AG04449 (cell line): ENCODE data around the gene GALNT18.

ENCODE experiments used
- CTCF ChIA-PET: fragments of 350-600 bp; formaldehyde crosslinking; extraction: SDS; loops from one replicate; lab custom pipeline; 2021; ENCODE audit warnings: antibody characterized with exemption; lab: Yijun Ruan, JAX
- POLR2A ChIA-PET: fragments of 400-600, 350-600 bp; formaldehyde crosslinking; extraction: SDS; loops from one replicate; lab custom pipeline; 2020; ENCODE audit warnings: antibody characterized with exemption, inconsistent platforms; lab: Yijun Ruan, JAX
- DNase-seq: peaks from one replicate; pipeline ENCODE4 v3.0.0-alpha.2; 2010; ENCODE audit warnings: low read depth, low spot score
- H3K4me3 ChIP-seq: 2 replicates; pipeline ENCODE4 v1.5.1; 2011; ENCODE audit warnings: low read depth, mild to moderate bottlenecking, control low read depth, low read length
- CTCF ChIP-seq: IDR thresholded peaks from one replicate; pipeline ENCODE4 v1.5.1; 2011; ENCODE audit warnings: mild to moderate bottlenecking, moderate library complexity, low read length, control low read depth, inconsistent platforms; ENCODE audit not compliant: insufficient read depth; ENCODE audit errors: missing control alignments

GALNT18 gene

GRCh38 chr11:11458485-11458884, 163.3 kb downstream of the GALNT18 start:
- POLR2A ChIA-PET, result no interaction called here
- TF ChIP-seq CTCF, result no peak
- DNase-seq, result no peak
- H3K4me3 ChIP-seq, result no peak overlapping the region
- CTCF ChIA-PET, result no interaction called here

GRCh38 chr11:11458001-11458400, 163.8 kb downstream of the GALNT18 start:
- ChIA-PET CTCF (no interaction called here), POLR2A (no interaction called here)
- no peak for TF ChIP-seq CTCF
- no peak overlapping the region for H3K4me3 ChIP-seq
- DNase-seq, result no peak

- POLR2A ChIA-PET, result no interaction called here
- CTCF ChIA-PET, result no interaction called here
- DNase-seq, result no peak
- no peak overlapping the region for H3K4me3 ChIP-seq
- TF ChIP-seq CTCF, result no peak
These were observed 164.9 kb downstream of the GALNT18 start for GRCh38 chr11:11456866-11457265.

- CTCF ChIA-PET, result no interaction called here
- no peak for TF ChIP-seq CTCF
- POLR2A ChIA-PET, result no interaction called here
- no peak for DNase-seq
- H3K4me3 ChIP-seq, result no peak overlapping the region
These were observed 167.1 kb downstream of the GALNT18 start for GRCh38 chr11:11454671-11455223.

GRCh38 chr11:11451501-11452005, 170.3 kb downstream of the GALNT18 start:
- ChIA-PET CTCF (no interaction called here), POLR2A (no interaction called here)
- no peak for TF ChIP-seq CTCF
- no peak for DNase-seq
- H3K4me3 ChIP-seq, result no peak overlapping the region

GRCh38 chr11:11450744-11451362, 171.0 kb downstream of the GALNT18 start:
- ChIA-PET POLR2A (no interaction called here), CTCF (no interaction called here)
- H3K4me3 ChIP-seq, result no peak overlapping the region
- DNase-seq, result peak; percentile 82
- TF ChIP-seq CTCF, result no peak
